WTC11 (cell line): ENCODE data around the gene SSH3.

Source experiments
- CREB1 ChIP-seq: sonication (generic); formaldehyde crosslinking; IDR thresholded peaks from 2 replicates; pipeline ENCODE4 v1.8.0; 2023; ENCODE audit warnings: mild to moderate bottlenecking, missing genetic modification reagents
- NR1H2 ChIP-seq: sonication (generic); formaldehyde crosslinking; IDR thresholded peaks from 2 replicates; pipeline ENCODE4 v1.9.0; 2021; ENCODE audit warnings: mild to moderate bottlenecking, moderate library complexity, missing genetic modification reagents
- TEAD4 ChIP-seq: sonication (generic); formaldehyde crosslinking; IDR thresholded peaks from 2 replicates; pipeline ENCODE4 v1.8.0; 2022; ENCODE audit warnings: mild to moderate bottlenecking, missing genetic modification reagents
- TP53 ChIP-seq: sonication (generic); formaldehyde crosslinking; IDR thresholded peaks from 2 replicates; pipeline ENCODE4 v1.8.1; 2023; ENCODE audit warnings: mild to moderate bottlenecking, missing genetic modification reagents
- ZNF263 ChIP-seq: sonication (generic); formaldehyde crosslinking; IDR thresholded peaks from 2 replicates; pipeline ENCODE4 v1.8.1; 2022; ENCODE audit warnings: low read depth, mild to moderate bottlenecking, moderate library complexity, missing genetic modification reagents
- TF ChIP-seq, protein P1 (sequence below): fragments of 200-600 bp; IDR thresholded peaks from 2 replicates; pipeline ENCODE4 v1.8.0; 2022; ENCODE audit warnings: antibody characterized with exemption
- TF ChIP-seq, protein P2 (sequence below): sonication (generic); formaldehyde crosslinking; IDR thresholded peaks from 2 replicates; pipeline ENCODE4 v1.8.0; 2022; ENCODE audit warnings: mild to moderate bottlenecking, missing genetic modification reagents
- TF ChIP-seq, protein P3 (sequence below): sonication (generic); formaldehyde crosslinking; IDR thresholded peaks from 2 replicates; pipeline ENCODE4 v1.8.0; 2023; ENCODE audit warnings: missing genetic modification reagents
- TF ChIP-seq, protein P4 (sequence below): fragments of 250-450 bp; sonication (Bioruptor Pico); conservative IDR thresholded peaks from 2 replicates; pipeline ENCODE4 v1.9.0; 2021; ENCODE audit warnings: mild to moderate bottlenecking
- TF ChIP-seq, protein P5 (sequence below): sonication (generic); formaldehyde crosslinking; IDR thresholded peaks from 2 replicates; pipeline ENCODE4 v1.8.1; 2023; ENCODE audit warnings: mild to moderate bottlenecking, missing genetic modification reagents, moderate library complexity
- TF ChIP-seq, protein P6 (sequence below): sonication (generic); formaldehyde crosslinking; IDR thresholded peaks from 2 replicates; pipeline ENCODE4 v1.8.1; 2023; ENCODE audit warnings: mild to moderate bottlenecking, missing genetic modification reagents, borderline replicate concordance

DNA sequence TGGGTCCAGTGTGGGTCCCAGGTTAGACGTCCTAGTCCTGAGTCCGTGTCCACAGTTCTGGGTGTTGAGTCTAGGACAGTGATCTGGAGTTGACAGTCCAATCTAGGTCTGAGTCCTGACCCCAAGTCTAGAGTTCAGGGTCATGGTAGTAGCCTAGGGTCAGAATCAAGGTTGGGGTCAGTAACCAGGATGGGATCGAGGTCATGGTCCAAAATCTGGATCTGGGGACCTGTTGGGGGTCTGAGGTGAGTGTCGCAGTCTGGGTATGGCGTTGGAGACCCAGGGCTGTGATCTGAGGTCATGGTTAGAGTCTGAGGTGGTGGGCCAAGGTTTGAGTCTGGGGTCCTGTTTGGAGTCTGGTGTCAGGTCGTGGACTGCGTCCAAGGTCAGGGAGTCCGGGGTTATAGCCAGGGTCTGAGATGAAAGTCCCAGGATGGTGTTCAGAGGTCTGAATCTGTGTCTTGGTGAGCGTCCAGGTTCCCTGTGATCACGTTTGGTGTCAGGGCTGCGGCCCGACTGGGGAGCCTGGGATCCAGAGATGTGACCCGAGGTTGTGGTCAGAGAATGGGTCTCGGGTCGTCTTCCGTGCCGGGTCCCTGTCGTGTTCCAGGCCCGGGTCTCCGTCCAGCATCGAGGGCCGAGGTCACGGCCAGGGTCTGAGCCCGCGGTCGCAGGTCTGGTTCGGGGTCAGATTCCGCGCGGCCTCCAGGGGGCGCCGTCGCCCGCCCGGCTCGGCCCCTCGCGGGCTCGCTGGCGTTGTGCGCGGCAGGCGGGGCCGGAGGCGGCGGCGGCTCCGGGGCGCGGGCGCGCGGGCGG is 37.5 kb upstream of the SSH3 start:
- TF ChIP-seq TEAD4 (CRISPR knock-in tag) (no peak), TP53 (CRISPR knock-in tag) (no peak), CREB1 (CRISPR knock-in tag) (no peak), NR1H2 (CRISPR knock-in tag) (no peak), ZNF263 (CRISPR knock-in tag) (no peak)
- TF ChIP-seq, protein P1, sequence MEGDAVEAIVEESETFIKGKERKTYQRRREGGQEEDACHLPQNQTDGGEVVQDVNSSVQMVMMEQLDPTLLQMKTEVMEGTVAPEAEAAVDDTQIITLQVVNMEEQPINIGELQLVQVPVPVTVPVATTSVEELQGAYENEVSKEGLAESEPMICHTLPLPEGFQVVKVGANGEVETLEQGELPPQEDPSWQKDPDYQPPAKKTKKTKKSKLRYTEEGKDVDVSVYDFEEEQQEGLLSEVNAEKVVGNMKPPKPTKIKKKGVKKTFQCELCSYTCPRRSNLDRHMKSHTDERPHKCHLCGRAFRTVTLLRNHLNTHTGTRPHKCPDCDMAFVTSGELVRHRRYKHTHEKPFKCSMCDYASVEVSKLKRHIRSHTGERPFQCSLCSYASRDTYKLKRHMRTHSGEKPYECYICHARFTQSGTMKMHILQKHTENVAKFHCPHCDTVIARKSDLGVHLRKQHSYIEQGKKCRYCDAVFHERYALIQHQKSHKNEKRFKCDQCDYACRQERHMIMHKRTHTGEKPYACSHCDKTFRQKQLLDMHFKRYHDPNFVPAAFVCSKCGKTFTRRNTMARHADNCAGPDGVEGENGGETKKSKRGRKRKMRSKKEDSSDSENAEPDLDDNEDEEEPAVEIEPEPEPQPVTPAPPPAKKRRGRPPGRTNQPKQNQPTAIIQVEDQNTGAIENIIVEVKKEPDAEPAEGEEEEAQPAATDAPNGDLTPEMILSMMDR = peak; percentile 69; the same call in 1 of the 2 replicates
- TF ChIP-seq, protein P2, sequence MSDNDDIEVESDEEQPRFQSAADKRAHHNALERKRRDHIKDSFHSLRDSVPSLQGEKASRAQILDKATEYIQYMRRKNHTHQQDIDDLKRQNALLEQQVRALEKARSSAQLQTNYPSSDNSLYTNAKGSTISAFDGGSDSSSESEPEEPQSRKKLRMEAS (CRISPR knock-in tag) = no peak
- TF ChIP-seq, protein P3, sequence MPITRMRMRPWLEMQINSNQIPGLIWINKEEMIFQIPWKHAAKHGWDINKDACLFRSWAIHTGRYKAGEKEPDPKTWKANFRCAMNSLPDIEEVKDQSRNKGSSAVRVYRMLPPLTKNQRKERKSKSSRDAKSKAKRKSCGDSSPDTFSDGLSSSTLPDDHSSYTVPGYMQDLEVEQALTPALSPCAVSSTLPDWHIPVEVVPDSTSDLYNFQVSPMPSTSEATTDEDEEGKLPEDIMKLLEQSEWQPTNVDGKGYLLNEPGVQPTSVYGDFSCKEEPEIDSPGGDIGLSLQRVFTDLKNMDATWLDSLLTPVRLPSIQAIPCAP (CRISPR knock-in tag) = no peak
- TF ChIP-seq, protein P4, sequence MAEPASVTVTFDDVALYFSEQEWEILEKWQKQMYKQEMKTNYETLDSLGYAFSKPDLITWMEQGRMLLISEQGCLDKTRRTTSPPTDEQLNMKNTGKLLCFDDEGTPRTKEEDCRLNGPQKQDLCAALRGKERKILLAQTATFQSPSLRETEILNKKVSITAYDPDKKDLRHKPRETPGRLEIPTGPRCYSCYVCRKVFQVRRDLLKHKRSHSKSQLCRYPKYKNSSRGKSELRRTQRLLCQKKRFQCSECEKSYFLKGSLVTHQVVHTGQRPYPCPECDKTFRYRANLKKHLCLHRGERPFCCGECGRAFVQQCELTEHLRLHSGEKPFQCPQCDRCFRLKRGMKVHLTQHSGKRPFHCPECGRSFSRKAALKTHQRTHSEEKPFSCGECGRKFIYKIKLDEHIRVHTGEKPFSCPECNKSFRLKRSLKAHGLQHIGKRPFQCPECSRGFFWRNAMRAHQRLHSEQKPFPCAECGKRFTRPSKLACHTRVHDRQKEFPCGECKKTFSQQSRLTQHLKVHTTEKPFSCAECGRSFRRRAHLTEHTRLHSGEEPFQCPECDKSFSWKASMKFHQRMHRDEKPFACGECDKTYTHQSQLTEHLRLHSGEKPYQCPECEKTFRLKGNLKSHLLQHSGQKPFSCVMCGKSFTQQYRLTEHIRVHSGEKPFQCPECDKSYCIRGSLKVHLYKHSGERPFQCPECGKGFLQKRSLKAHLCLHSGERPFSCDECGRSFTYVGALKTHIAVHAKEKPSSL (CRISPR knock-in tag) = no peak
- TF ChIP-seq, protein P5, sequence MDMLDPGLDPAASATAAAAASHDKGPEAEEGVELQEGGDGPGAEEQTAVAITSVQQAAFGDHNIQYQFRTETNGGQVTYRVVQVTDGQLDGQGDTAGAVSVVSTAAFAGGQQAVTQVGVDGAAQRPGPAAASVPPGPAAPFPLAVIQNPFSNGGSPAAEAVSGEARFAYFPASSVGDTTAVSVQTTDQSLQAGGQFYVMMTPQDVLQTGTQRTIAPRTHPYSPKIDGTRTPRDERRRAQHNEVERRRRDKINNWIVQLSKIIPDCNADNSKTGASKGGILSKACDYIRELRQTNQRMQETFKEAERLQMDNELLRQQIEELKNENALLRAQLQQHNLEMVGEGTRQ = no peak
- TF ChIP-seq, protein P6, sequence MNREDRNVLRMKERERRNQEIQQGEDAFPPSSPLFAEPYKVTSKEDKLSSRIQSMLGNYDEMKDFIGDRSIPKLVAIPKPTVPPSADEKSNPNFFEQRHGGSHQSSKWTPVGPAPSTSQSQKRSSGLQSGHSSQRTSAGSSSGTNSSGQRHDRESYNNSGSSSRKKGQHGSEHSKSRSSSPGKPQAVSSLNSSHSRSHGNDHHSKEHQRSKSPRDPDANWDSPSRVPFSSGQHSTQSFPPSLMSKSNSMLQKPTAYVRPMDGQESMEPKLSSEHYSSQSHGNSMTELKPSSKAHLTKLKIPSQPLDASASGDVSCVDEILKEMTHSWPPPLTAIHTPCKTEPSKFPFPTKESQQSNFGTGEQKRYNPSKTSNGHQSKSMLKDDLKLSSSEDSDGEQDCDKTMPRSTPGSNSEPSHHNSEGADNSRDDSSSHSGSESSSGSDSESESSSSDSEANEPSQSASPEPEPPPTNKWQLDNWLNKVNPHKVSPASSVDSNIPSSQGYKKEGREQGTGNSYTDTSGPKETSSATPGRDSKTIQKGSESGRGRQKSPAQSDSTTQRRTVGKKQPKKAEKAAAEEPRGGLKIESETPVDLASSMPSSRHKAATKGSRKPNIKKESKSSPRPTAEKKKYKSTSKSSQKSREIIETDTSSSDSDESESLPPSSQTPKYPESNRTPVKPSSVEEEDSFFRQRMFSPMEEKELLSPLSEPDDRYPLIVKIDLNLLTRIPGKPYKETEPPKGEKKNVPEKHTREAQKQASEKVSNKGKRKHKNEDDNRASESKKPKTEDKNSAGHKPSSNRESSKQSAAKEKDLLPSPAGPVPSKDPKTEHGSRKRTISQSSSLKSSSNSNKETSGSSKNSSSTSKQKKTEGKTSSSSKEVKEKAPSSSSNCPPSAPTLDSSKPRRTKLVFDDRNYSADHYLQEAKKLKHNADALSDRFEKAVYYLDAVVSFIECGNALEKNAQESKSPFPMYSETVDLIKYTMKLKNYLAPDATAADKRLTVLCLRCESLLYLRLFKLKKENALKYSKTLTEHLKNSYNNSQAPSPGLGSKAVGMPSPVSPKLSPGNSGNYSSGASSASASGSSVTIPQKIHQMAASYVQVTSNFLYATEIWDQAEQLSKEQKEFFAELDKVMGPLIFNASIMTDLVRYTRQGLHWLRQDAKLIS (CRISPR knock-in tag) = no peak
